Colonic mucosa (tissue), 4 donors: ENCODE data around the gene MORC3. TPM values are rescaled to one million over a fixed set of nuclear protein-coding genes. Genes with fewer than 3 reads are reported as not detected.
"Not testable (repeated sequence)": the region's sequence is repeated elsewhere in the genome, so short reads cannot be mapped to it uniquely, and the experiment has no call there.

Experiments
- DNase-seq: peaks from one replicate; pipeline ENCODE4 v3.0.0-alpha.2; 2020
- H3K27ac ChIP-seq: fragments of 200-600 bp; one replicate; pipeline ENCODE4 v1.8.0; 2021
- H3K27me3 ChIP-seq: fragments of 200-600 bp; one replicate; pipeline ENCODE4 v1.8.0; 2021
- H3K36me3 ChIP-seq: fragments of 200-600 bp; one replicate; pipeline ENCODE4 v1.8.0; 2021
- H3K4me1 ChIP-seq: fragments of 200-600 bp; one replicate; pipeline ENCODE4 v1.8.0; 2021; ENCODE audit warnings: mild to moderate bottlenecking
- H3K4me3 ChIP-seq: fragments of 200-600 bp; one replicate; pipeline ENCODE4 v1.8.0; 2021
- H3K9ac ChIP-seq, 2 donors: one replicate each; pipeline ENCODE4 v1.7.0; 2013; ENCODE audit warnings: control low read depth in 2 of 2, low read depth in 2 of 2, low read length in 2 of 2
- H3K9me3 ChIP-seq: fragments of 200-600 bp; one replicate; pipeline ENCODE4 v1.8.0; 2021
- intact Hi-C: fragments of 100-400 bp; cut with DNase I; formaldehyde crosslinking; loops from one replicate; pipeline ENCODE4 v1.14.1; 2022
- total RNA-seq, 2 donors: library from RNA; stranded (reverse); fragmentation: NEBNext Ultra II Directional in 1 of 2; extraction: Animal tissue kit (Norgen Biotek cat#: 25700) in 1 of 2; gene quantifications; one replicate each; pipeline ENCODE4 v1.2.1, GENCODE V29; 2021
- TF ChIP-seq, protein P1 (sequence below): fragments of 200-600 bp; IDR thresholded peaks from one replicate; pipeline ENCODE4 v1.8.0; 2022; ENCODE audit warnings: antibody characterized with exemption, mild to moderate bottlenecking
- donor health status: healthy.
- donor health status: DM: no; HTN: no; CAD: no.
- donor health status: DM: no; HTN: no; CAD: no.

Gene MORC3, protein sequence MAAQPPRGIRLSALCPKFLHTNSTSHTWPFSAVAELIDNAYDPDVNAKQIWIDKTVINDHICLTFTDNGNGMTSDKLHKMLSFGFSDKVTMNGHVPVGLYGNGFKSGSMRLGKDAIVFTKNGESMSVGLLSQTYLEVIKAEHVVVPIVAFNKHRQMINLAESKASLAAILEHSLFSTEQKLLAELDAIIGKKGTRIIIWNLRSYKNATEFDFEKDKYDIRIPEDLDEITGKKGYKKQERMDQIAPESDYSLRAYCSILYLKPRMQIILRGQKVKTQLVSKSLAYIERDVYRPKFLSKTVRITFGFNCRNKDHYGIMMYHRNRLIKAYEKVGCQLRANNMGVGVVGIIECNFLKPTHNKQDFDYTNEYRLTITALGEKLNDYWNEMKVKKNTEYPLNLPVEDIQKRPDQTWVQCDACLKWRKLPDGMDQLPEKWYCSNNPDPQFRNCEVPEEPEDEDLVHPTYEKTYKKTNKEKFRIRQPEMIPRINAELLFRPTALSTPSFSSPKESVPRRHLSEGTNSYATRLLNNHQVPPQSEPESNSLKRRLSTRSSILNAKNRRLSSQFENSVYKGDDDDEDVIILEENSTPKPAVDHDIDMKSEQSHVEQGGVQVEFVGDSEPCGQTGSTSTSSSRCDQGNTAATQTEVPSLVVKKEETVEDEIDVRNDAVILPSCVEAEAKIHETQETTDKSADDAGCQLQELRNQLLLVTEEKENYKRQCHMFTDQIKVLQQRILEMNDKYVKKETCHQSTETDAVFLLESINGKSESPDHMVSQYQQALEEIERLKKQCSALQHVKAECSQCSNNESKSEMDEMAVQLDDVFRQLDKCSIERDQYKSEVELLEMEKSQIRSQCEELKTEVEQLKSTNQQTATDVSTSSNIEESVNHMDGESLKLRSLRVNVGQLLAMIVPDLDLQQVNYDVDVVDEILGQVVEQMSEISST
- total RNA-seq = 10 to 100 TPM; 18.5 to 28.9 TPM

DNA sequence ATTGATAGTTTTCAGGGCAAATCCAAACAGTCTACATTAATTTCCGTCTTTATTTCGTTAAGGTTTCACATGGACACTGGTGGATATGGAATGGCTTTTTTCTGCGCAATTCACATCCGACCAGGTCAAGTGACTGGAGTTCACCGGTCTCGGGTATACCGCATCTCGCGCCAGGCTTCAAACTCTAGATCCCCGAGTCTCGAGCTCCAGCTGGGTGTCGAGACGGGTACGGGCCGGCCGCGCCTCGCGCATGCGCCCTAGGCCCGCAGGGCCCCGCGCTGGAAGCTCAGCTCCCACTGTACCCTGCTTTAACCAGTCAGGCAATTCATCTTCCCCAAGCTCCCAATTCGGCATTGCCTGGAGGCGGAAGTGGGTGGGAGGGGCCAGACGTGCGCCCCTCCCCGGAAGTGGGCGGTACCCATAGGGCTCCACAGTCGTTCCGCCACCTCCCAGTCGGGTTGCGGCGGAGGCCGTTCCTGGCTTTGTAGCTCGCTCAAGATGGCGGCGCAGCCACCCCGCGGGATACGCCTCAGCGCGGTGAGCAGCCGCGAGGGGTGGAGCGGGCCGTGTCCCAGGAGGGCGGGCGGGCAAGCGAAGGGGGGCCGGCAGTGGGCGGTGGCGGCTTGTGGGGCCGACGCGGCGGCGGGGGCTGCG lies at the start of gene MORC3:
Gene MORC3, plus strand, starts transcription at position 431 of the 654 bp plus-strand sequence. Its CDS starts 68 bp downstream, at position 499.
- Histone ChIP-seq H3K36me3 (no peaks in the 10 kb centered on the region), H3K27ac (peak within 1 kb of the TSS; percentile 99), H3K4me3 (peak within 1 kb of the TSS; percentile 86), H3K9ac (peak within 1 kb of the TSS; percentile 67 to 86), H3K9me3 (no peaks in the 10 kb centered on the region), H3K27me3 (no peaks in the 10 kb centered on the region), H3K4me1 (no peaks in the 10 kb centered on the region)
- intact Hi-C loops = no loop called here
- TF ChIP-seq, protein P1, sequence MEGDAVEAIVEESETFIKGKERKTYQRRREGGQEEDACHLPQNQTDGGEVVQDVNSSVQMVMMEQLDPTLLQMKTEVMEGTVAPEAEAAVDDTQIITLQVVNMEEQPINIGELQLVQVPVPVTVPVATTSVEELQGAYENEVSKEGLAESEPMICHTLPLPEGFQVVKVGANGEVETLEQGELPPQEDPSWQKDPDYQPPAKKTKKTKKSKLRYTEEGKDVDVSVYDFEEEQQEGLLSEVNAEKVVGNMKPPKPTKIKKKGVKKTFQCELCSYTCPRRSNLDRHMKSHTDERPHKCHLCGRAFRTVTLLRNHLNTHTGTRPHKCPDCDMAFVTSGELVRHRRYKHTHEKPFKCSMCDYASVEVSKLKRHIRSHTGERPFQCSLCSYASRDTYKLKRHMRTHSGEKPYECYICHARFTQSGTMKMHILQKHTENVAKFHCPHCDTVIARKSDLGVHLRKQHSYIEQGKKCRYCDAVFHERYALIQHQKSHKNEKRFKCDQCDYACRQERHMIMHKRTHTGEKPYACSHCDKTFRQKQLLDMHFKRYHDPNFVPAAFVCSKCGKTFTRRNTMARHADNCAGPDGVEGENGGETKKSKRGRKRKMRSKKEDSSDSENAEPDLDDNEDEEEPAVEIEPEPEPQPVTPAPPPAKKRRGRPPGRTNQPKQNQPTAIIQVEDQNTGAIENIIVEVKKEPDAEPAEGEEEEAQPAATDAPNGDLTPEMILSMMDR = no peak
- DNase-seq = peak; percentile 98

DNA sequence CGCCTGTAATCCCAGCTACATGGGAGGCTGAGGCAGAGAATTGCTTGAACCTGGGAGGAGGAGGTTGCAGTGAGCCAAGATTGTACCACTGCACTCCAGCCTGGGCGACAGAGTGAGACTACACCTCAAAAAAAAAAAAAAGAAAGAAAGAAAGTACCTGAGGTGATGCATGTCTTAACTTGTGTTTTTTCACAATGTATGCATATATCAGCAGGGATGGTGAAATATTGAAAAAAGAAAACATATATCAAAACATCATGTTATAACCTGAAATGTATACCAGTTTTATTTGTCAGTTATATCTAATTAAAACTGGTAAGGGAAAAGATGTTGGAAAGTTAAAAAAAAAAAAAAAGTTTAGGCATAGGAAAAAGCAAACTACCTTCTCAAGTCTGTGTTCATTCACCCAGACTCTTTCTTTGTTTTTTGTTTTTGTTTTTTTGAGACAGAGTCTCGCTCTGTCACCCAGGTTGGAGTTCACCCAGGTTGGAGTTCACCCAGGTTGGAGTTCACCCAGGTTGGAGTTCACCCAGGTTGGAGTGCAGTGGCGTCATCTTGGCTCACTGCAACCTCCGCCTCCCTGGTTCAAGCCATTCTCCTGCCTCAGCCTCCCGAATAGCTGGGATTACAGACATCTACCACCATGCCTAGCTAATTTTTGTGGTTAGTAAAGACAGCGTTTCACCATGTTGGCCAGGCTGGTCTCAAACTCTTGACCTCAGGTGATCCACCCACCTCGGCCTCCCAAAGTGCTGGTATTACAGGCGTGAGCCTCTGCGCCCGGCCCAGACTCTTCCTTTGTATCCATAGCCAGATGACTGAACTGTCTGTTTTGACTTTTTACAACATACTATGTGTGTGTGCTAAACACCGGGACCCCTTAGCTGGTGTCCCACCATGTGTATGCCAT lies 49.0 kb upstream of the MORC3 start:
- DNase-seq, H3K4me3 ChIP-seq, H3K4me1 ChIP-seq, H3K36me3 ChIP-seq, H3K27ac ChIP-seq, H3K9ac ChIP-seq, H3K27me3 ChIP-seq, H3K9me3 ChIP-seq: not testable (repeated sequence)
- intact Hi-C loops = loop anchor here (10.0 kb wide), 1 partner anchor 64 kb away; no protein-coding TSS in a partner anchor

DNA sequence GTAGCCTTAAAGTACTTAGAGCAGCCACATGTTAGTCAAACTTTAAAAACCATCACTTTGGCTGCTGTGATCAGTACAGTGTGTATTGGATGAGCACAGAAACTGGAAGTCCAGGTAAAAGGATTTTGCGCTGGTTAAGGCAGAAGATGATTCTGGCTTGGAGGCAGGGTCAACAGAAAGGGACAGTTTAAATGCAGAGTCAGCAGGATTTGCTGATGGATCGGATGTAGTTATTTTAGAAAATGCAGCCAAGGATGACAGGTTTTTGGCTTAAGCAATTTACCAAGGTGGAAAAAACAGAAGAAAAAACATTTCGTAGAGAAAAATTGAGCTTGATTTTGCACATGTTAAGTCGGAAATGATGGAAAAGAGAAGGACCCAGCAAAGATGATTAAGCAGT lies 45.9 kb upstream of the MORC3 start:
- intact Hi-C loops = loop anchor here (10.0 kb wide), 1 partner anchor 61 kb away; no protein-coding TSS in a partner anchor
- Histone ChIP-seq H3K9me3 (no peaks in the 10 kb centered on the region), H3K27me3 (no peaks in the 10 kb centered on the region), H3K36me3 (no peaks in the 10 kb centered on the region), H3K4me1 (no peaks in the 10 kb centered on the region), H3K27ac (no peak overlapping the region), H3K4me3 (no peak overlapping the region), H3K9ac (no peak overlapping the region)
- TF ChIP-seq, protein P1 = no peak
- no peak for DNase-seq

DNA sequence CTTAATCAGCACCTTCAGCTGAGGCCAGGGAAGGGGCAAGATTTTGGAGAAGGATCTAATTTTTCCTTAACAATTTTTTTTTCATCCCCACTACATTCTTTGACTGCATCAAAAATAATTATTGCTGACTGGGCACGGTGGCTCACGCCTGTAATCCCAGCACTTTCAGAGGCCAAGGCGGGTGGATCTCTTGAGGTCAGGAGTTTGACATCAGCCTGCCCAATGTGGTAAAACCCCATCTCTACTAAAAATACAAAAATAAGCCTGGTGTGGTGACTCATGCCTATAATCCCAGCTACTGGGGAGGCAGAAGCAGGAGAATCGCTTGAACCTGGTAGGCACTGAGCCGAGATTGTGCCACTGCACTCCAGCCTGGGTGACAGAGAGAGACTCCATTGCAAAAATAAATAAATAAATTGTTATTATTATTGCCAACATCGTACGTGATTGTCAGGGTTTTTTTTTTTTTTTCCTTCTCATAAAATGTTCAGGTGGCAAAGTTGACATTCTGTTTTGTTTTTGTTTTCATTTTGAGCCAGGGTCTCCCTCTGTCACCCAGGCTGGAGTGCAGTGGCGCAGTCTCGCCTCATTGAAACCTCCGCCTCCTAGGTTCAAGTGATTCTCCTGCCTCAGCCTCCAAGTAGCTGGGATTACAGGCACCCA lies 37.3 kb upstream of the MORC3 start:
- TF ChIP-seq, protein P1 = no peak
- Histone ChIP-seq H3K9me3 (no peaks in the 10 kb centered on the region), H3K9ac (no peak overlapping the region), H3K4me1 (no peaks in the 10 kb centered on the region), H3K36me3 (no peaks in the 10 kb centered on the region), H3K27ac (no peak overlapping the region), H3K4me3 (no peak overlapping the region), H3K27me3 (no peaks in the 10 kb centered on the region)
- no peak for DNase-seq
- intact Hi-C loops = no loop called here

DNA sequence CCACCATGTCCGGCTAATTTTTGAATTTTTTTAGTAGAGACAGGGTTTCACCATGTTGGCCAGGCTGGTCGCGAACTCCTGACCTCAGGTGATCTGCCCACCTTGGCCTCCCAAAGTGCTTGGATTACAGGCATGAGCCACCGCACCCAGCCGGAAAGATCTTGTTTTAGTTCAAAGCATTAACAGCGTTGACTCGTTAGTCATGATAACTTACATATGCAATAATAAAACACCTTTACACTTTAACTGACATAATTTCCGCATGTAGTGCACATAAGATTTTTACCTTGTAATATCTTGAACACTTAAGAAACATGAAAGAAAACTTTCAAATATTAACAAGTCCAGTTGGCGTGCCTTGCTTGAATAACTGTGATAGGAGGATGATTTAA lies 36.8 kb upstream of the MORC3 start:
- H3K36me3 ChIP-seq, H3K27me3 ChIP-seq, H3K4me3 ChIP-seq, H3K4me1 ChIP-seq, H3K9me3 ChIP-seq, H3K27ac ChIP-seq, H3K9ac ChIP-seq, intact Hi-C loops: not testable (repeated sequence)
- DNase-seq = peak; percentile 49
